GM06990 (cell line): ENCODE results near the gene HNRNPM.

ENCODE experiments used
- DNase-seq: peaks from one replicate; pipeline ENCODE4 v3.0.0-alpha.2; 2011; ENCODE audit not compliant: insufficient read length; ENCODE audit errors: extremely low read depth
- H3K27me3 ChIP-seq: replicated peaks from 2 replicates; pipeline ENCODE4 v1.6.0; 2011; ENCODE audit warnings: low read length; ENCODE audit not compliant: control insufficient read depth, insufficient read depth
- H3K36me3 ChIP-seq: 2 replicates; pipeline ENCODE4 v1.5.1; 2011; ENCODE audit warnings: low read length; ENCODE audit not compliant: control insufficient read depth, insufficient read depth
- H3K4me3 ChIP-seq: replicated peaks from 2 replicates; pipeline ENCODE4 v1.5.1; 2011; ENCODE audit warnings: low read depth, mild to moderate bottlenecking, control low read depth, low read length
- TF ChIP-seq, protein P1 (sequence below): IDR thresholded peaks from 2 replicates; pipeline ENCODE4 v1.5.1; 2011; ENCODE audit warnings: low read length, control low read depth, mild to moderate bottlenecking, inconsistent platforms; ENCODE audit not compliant: insufficient read depth, poor library complexity, severe bottlenecking

Gene HNRNPM

DNA sequence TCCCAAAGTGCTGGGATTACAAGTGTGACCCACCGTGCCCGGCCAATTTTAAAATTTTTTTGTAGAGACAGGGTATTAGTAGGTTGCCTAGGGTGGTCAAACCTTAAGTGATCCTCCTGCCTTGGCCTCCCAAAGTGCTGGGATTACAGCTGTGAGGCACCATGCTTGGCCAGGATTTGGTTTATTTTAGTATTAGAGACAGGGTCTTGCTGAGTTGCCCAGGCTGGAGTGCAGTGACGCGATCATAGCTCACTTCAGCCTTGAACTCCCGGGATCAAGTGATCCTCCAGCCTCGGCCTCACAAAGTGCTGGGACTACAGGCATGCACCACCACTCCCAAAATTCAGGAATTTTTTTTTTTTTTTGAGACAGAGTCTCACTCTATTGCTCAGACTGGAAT is 74.6 kb downstream of the HNRNPM start:
- DNase-seq: no peak

DNA sequence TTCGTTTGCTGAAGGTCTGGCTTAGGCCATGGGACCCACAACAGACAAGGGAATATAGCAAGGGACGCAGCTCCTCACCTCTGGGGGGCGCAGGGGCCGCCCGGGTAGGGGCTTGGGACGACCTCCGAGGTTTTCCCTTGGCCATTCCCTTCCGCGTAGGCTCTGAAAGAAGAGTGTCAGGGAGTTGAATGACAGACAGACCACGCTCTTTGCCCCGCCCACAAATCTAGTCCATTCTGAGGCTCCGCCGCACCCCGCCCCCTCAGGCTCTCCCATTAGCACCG is 80.6 kb downstream of the HNRNPM start:
- H3K27me3 ChIP-seq: no peaks in the 10 kb centered on the region
- no peak overlapping the region for H3K4me3 ChIP-seq
- TF ChIP-seq, protein P1, sequence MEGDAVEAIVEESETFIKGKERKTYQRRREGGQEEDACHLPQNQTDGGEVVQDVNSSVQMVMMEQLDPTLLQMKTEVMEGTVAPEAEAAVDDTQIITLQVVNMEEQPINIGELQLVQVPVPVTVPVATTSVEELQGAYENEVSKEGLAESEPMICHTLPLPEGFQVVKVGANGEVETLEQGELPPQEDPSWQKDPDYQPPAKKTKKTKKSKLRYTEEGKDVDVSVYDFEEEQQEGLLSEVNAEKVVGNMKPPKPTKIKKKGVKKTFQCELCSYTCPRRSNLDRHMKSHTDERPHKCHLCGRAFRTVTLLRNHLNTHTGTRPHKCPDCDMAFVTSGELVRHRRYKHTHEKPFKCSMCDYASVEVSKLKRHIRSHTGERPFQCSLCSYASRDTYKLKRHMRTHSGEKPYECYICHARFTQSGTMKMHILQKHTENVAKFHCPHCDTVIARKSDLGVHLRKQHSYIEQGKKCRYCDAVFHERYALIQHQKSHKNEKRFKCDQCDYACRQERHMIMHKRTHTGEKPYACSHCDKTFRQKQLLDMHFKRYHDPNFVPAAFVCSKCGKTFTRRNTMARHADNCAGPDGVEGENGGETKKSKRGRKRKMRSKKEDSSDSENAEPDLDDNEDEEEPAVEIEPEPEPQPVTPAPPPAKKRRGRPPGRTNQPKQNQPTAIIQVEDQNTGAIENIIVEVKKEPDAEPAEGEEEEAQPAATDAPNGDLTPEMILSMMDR: peak; percentile 13
- DNase-seq: no peak
- H3K36me3 ChIP-seq: no peaks in the 10 kb centered on the region

More for the DNA sequence above, 74.6 kb downstream of the HNRNPM start:
- no peaks in the 10 kb centered on the region for H3K36me3 ChIP-seq
- H3K27me3 ChIP-seq: no peaks in the 10 kb centered on the region
- no peak overlapping the region for H3K4me3 ChIP-seq
- TF ChIP-seq, protein P1: no peak

DNA sequence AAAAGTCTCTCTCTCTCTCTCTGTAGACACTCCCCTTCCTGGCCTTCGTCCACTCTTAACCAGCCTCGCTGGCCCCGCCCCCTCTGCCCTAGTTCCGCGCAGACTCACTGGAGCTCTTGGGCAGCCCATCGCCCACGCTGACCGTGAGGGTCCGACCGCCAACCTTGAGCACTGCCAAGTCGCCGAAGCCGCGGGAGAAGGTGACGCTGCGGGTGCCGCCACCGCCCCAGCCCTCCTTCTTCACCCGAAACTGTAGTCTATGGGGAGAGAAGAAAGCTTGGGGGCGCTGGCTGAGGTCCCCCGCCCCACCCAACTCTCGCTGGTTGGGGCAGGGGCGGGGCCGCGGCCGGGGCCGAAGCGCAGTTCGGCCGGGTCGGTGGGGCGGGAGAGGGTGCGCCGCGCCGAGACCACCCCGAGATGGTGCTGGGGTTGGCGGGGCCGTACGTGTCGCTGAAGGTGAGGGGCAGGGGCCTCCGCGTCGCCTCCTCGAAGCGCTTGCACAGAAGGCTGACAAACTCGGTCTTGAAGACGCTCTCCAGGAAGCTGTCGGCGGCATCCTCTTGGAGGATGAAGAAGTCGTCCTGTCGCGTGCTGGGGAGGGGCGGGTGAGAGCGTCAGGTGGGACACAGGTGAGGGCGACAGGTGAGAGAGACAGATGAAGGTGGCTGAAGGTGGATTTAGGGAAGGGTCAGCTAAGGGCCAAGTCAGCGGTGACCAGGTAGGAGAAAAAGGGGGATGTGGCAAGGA is 81.7 kb downstream of the HNRNPM start:
- DNase-seq: no peak
- Histone ChIP-seq H3K4me3 (peak overlapping the region; percentile 38), H3K27me3 (no peaks in the 10 kb centered on the region), H3K36me3 (no peaks in the 10 kb centered on the region)
- TF ChIP-seq, protein P1: no peak

DNA sequence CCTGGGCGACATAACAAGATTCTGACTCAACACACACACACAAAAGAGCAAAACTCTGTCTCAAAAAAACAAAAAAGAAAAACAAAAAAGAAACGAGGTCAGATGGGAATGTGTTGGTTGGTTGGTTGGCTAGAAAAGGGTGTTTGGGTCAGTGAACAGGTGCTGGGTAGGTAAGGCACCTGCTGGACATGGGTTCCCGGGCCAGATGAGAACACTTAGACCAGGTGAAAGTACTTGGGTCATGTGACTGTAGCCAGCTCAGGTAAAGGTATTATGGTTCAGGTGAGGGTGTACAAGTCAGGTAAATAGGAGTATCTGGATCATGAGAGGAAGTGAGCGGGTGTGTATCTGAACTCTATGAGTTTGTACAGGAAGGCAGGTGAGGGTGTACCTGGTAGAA is 83.7 kb downstream of the HNRNPM start:
- DNase-seq: no peak
- TF ChIP-seq, protein P1: no peak
- H3K4me3 ChIP-seq: no peak overlapping the region
- H3K36me3 ChIP-seq: no peaks in the 10 kb centered on the region
- no peaks in the 10 kb centered on the region for H3K27me3 ChIP-seq

DNA sequence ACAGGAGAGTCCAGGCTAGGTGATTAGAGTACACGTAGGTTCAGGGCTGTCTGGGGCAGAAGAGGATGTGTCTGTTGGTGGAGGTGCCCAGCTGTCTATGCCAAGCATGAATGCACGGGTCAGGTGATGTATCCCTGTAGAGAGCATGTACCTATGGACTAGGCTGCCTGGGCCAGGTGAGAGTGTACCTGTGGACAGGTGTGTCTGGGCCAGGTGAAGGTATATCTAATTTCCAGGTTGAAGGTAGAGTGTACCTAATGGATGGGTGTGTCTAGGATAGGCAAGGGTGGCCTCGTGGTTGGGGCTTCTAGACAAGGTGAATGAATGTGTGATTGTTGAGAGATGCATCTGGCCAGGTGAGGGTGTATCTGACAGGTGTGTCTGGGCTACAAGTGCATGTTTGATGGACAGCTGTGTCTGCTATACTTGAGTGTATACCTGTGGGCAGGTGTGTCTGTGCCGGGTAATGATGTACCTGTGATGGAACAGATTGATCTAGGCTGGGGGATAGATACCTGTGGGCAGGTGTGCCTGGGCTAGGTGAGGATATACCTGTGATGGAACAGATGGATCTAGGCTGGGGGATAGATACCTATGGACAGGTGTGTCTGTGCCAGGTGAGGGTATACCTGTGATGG is 84.7 kb downstream of the HNRNPM start:
- Histone ChIP-seq H3K36me3 (no peaks in the 10 kb centered on the region), H3K4me3 (no peak overlapping the region), H3K27me3 (no peaks in the 10 kb centered on the region)
- no peak for DNase-seq
- TF ChIP-seq, protein P1: no peak
